HepG2 (cell line): ENCODE measurements around the gene MAPK12. TPM values are rescaled to one million over a fixed set of nuclear protein-coding genes. Genes with fewer than 3 reads are reported as not detected.
A peak's percentile ranks its signal among the peaks of the same experiment; 100 is the strongest.

ENCODE experiments used
- DNMT1 ChIP-seq: sonication (generic); formaldehyde crosslinking; IDR thresholded peaks from 2 replicates; pipeline ENCODE4 v1.5.1; 2020; ENCODE audit warnings: mild to moderate bottlenecking, missing genetic modification reagents
- HDAC6 ChIP-seq: fragments of 200-600 bp; sonication (generic); IDR thresholded peaks from 2 replicates; pipeline ENCODE4 v1.7.0; 2017; ENCODE audit warnings: mild to moderate bottlenecking, antibody characterized with exemption, low read length, low read depth
- JUNB ChIP-seq: sonication (generic); formaldehyde crosslinking; IDR thresholded peaks from 2 replicates; pipeline ENCODE4 v1.8.0; 2022; ENCODE audit warnings: missing genetic modification reagents, mild to moderate bottlenecking, borderline replicate concordance
- MLXIP ChIP-seq: sonication (generic); formaldehyde crosslinking; IDR thresholded peaks from 2 replicates; pipeline ENCODE4 v1.9.0; 2021; ENCODE audit warnings: missing genetic modification reagents, borderline replicate concordance
- RBM22 ChIP-seq: fragments of 200-400 bp; formaldehyde crosslinking; optimal IDR thresholded peaks from 2 replicates; pipeline ENCODE3; 2017; ENCODE audit warnings: mild to moderate bottlenecking, low read length, moderate library complexity
- RXRB ChIP-seq: IDR thresholded peaks from 2 replicates; pipeline ENCODE4 v1.6.1; 2016; ENCODE audit warnings: borderline replicate concordance, missing genetic modification reagents, missing compliant biosample characterization
- SSRP1 ChIP-seq: IDR thresholded peaks from 2 replicates; pipeline ENCODE4 v1.6.1; 2016; ENCODE audit warnings: control low read depth
- TBP ChIP-seq: sonication (generic); formaldehyde crosslinking; IDR thresholded peaks from 2 replicates; pipeline ENCODE4 v1.5.0; 2020; ENCODE audit warnings: missing genetic modification reagents
- TBX2 ChIP-seq: sonication (generic); formaldehyde crosslinking; IDR thresholded peaks from 2 replicates; pipeline ENCODE4 v1.5.0; 2020; ENCODE audit warnings: missing genetic modification reagents, mild to moderate bottlenecking, borderline replicate concordance
- ZBTB40 ChIP-seq, 2 experiments: fragments of 450-650 bp in 1 of 2; sonication (generic) in 1 of 2; formaldehyde crosslinking in 1 of 2; IDR thresholded peaks; 2 replicates each; pipeline versions ENCODE4 v1.6.1 to v1.8.0; 2016 to 2022; ENCODE audit warnings: antibody characterized with exemption in 1 of 2, mild to moderate bottlenecking in 1 of 2, missing genetic modification reagents in 1 of 2
- ZNF232 ChIP-seq: sonication (generic); formaldehyde crosslinking; IDR thresholded peaks from 2 replicates; pipeline ENCODE4 v1.4.0; 2020; ENCODE audit warnings: missing genetic modification reagents, borderline replicate concordance
- ZNF549 ChIP-seq: sonication (generic); formaldehyde crosslinking; IDR thresholded peaks from 2 replicates; pipeline ENCODE4 v1.5.0; 2020; ENCODE audit warnings: missing genetic modification reagents
- ZNF580 ChIP-seq: IDR thresholded peaks from 2 replicates; pipeline ENCODE4 v1.6.1; 2016; ENCODE audit warnings: low read depth, borderline replicate concordance
- ZNF660 ChIP-seq: sonication (generic); formaldehyde crosslinking; IDR thresholded peaks from 2 replicates; pipeline ENCODE4 v1.5.1; 2020; ENCODE audit warnings: mild to moderate bottlenecking, low read depth, missing genetic modification reagents, borderline replicate concordance
- ZNF746 ChIP-seq: sonication (generic); formaldehyde crosslinking; IDR thresholded peaks from 2 replicates; pipeline ENCODE4 v1.8.0; 2022; ENCODE audit warnings: mild to moderate bottlenecking, missing genetic modification reagents
- polyA plus RNA-seq, 8 experiments: library from polyadenylated mRNA; depleted of rRNA in 3 of 8; stranded (reverse) in 7 of 8; unstranded in 1 of 8; fragments of >200 nt; fragmentation: Illumina TruSeq in 4 of 8; extraction: Trizol in 4 of 8; gene quantifications; 2 replicates each; pipeline versions ENCODE4 v1.2.1 to v1.2.3, GENCODE V29; 2011 to 2016; ENCODE audit warnings: low read depth in 4 of 8, missing spikeins in 1 of 8, mixed read lengths in 1 of 8; ENCODE audit not compliant: insufficient read depth in 1 of 8
- total RNA-seq, 5 experiments: library from RNA; depleted of rRNA; stranded (reverse); fragments of >200 nt; fragmentation: Illumina TruSeq; extraction: Trizol; gene quantifications; 2 replicates each; pipeline ENCODE4 v1.2.3, GENCODE V29; 2016; ENCODE audit warnings: low read depth in 1 of 5
- TF ChIP-seq, protein P1 (sequence below): sonication (generic); formaldehyde crosslinking; IDR thresholded peaks from 2 replicates; pipeline ENCODE4 v1.8.1; 2023; ENCODE audit warnings: missing genetic modification reagents, mild to moderate bottlenecking, borderline replicate concordance

The MAPK12 gene
- total and polyA plus RNA-seq, 2 of the 13 experiments (the other 11 are each of a cell fraction or from before 2014, with no cell fraction given) = 22.2 to 23.3 TPM

DNA sequence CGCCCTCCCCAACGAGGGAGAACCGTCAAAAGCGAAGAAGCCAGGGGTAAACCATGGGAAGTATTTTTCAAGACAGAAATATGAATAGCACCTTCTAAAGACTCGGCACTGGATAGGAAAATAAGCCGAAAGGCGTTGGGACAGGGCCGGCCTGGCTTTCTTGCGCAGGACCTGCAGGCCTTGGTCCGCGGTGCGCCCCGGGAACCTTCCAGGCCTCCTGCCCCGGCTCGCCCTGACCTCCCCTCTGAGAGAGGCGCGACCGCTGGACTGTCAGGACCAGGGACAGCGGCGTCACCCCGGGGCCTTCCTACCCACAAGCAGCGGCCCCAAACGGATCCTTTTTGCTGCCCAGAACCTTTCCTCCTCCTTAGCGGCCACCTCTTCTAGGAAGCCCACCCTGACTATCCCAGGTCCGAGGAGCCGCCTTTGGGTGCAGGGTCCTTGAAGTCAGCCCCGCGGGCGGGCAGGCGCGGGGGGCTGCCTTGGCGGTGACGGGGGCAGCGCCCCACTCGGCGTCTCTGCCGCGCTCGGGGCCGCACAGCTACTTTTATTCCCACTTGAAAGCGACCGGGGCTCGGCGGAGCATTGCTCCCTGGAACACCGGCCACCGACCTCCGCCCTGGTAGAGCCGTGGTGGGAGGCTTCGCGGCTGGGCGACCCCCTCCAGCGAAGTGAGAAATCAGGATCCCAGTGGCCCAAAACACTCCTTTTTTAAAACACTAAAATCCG is 9.3 kb upstream of the MAPK12 start (continued):
- TF ChIP-seq ZBTB40 (IDR thresholded peaks at IDR 0.05) (no peak), ZBTB40 (CRISPR knock-in tag; IDR thresholded peaks at IDR 0.05) (no peak), TBP (CRISPR knock-in tag) (no peak), SSRP1 (no peak), HDAC6 (no peak), MLXIP (CRISPR knock-in tag) (no peak), DNMT1 (CRISPR knock-in tag) (no peak), ZNF746 (no peak), ZNF660 (CRISPR knock-in tag) (no peak), TBX2 (CRISPR knock-in tag) (peak; percentile 73), RBM22 (no peak), ZNF580 (CRISPR knock-in tag) (peak; percentile 90; the same call in 1 of the 2 replicates), JUNB (CRISPR knock-in tag) (peak; percentile 43; the same call in 1 of the 2 replicates), RXRB (peak; percentile 63; the same call in 1 of the 2 replicates), ZNF549 (CRISPR knock-in tag) (no peak), ZNF232 (CRISPR knock-in tag) (peak; percentile 94)
- TF ChIP-seq, protein P1, sequence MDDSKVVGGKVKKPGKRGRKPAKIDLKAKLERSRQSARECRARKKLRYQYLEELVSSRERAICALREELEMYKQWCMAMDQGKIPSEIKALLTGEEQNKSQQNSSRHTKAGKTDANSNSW (CRISPR knock-in tag) = no peak
